Measurements from ENCODE around the gene CD300LD. TPM values are rescaled to one million over a fixed set of nuclear protein-coding genes. Genes with fewer than 3 reads are reported as not detected.
"Not testable (repeated sequence)": the region's sequence is repeated elsewhere in the genome, so short reads cannot be mapped to it uniquely, and the experiment has no call there.

Gene CD300LD
- total RNA-seq, 3 donors from 2014 or later (not counting 1 experiment from before 2014, with no cell fraction given) = not detected

DNA sequence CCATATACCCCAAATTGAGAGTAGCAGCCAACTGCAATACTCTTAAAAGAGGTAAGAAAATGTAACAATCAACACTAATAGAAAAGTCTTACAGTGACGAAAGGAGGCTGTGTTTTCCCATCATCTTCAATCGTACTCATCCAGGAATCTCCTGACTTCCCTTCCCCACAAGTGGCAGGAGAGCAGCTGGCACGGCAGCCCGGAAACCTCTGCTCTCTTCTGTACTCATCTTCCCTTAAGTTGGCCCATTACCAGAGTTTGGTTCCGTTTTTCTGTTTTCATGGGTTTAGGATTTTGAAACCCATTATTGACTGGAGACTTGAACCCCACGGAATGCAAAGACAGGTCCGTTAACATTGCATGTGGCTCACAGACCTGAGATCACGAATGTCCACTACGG is 13.1 kb downstream of the CD300LD start:
- Mint-ChIP-seq H3K27me3 (ENCODE audit: low read depth in 2 of 2) (peaks cover 18 to 27% of the 10 kb centered on the region in 2 donors), H3K4me1 (peaks cover 9 to 15% of the 10 kb centered on the region in 2 donors), H3K4me3 (no peak overlapping the region), H3K9me3 (no peaks in the 10 kb centered on the region), H3K36me3 (no peaks in the 10 kb centered on the region), H3K27ac (no peak overlapping the region)
- no peak for ATAC-seq
- H3K9me3 ChIP-seq (ENCODE audit: control insufficient read depth, insufficient read depth, low read length) = no peaks in the 10 kb centered on the region
- H3K36me3 ChIP-seq (ENCODE audit: control insufficient read depth, insufficient read depth, low read length) = no peaks in the 10 kb centered on the region
- H3K27me3 ChIP-seq (ENCODE audit: control insufficient read depth, insufficient read depth, low read length) = no peaks in the 10 kb centered on the region
- H3K4me3 ChIP-seq (ENCODE audit: low read length) = no peak overlapping the region
- H3K27ac ChIP-seq (ENCODE audit: low read length) = no peak overlapping the region
- no peak for TF ChIP-seq CTCF (IDR thresholded peaks at IDR 0.05)
- peaks cover 11% of the 10 kb centered on the region for H3K4me1 ChIP-seq (ENCODE audit: control insufficient read depth, insufficient read depth, low read length)
- intact Hi-C loops (cut with micrococcal nuclease) = no loop called here
- DNase-seq = no peak
- 92% methylated on average over 9 of the region's 9 CpGs for WGBS (ENCODE audit: insufficient coverage)

DNA sequence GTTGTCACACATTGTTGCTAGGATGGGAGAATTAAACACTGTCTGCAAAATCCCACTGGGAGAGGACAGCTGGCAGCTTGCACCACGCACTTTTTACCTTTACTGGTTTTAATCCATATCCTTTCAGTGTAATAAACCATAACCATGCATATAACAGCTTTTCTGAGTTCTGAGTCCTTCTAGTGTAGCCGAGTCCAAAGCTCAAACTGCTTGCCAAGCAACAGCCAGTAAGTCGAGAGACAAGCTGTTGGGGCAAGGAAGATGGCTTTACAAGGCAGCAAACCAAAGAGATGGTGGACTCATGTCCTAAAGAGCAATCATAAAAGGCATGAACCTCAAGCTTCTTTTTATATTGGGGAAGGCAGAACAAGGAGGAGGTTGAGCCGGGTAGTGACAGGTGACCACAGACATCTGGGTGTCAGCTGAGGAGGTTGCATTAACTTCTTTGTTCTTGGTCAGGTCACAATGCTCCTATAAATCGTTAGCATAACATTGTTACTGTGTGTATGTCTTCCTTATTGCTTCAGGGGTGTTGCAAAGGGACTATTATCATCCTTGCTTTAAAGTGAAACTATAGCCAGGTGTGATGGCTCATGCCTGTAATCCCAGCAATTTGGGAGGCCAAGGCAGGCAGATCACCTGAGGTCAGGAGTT is 17.5 kb downstream of the CD300LD start:
- H3K9me3 Mint-ChIP-seq = no peaks in the 10 kb centered on the region
- H3K27me3 Mint-ChIP-seq (ENCODE audit: low read depth in 2 of 2) = peaks cover 21 to 30% of the 10 kb centered on the region in 2 donors
- no peak for TF ChIP-seq CTCF (IDR thresholded peaks at IDR 0.05)
- no peak overlapping the region for H3K27ac ChIP-seq (ENCODE audit: low read length)
- ATAC-seq (no peak), DNase-seq (no peak)
- H3K9me3 ChIP-seq (ENCODE audit: control insufficient read depth, insufficient read depth, low read length) = no peaks in the 10 kb centered on the region
- no peaks in the 10 kb centered on the region for H3K36me3 Mint-ChIP-seq
- peaks cover 5 to 7% of the 10 kb centered on the region in 2 donors for H3K4me1 Mint-ChIP-seq
- no peak overlapping the region for H3K4me3 ChIP-seq (ENCODE audit: low read length)
- WGBS (ENCODE audit: insufficient coverage) = 62% methylated on average over 5 of the region's 5 CpGs
- H3K36me3 ChIP-seq (ENCODE audit: control insufficient read depth, insufficient read depth, low read length) = no peaks in the 10 kb centered on the region
- H3K27me3 ChIP-seq (ENCODE audit: control insufficient read depth, insufficient read depth, low read length) = no peaks in the 10 kb centered on the region
- intact Hi-C loops (cut with micrococcal nuclease) = no loop called here
- H3K27ac Mint-ChIP-seq = no peak overlapping the region
- H3K4me3 Mint-ChIP-seq = no peak overlapping the region
- peaks cover 3% of the 10 kb centered on the region for H3K4me1 ChIP-seq (ENCODE audit: control insufficient read depth, insufficient read depth, low read length)

GRCh38 chr17:74573635-74574034 is 18.4 kb downstream of the CD300LD start:
- H3K4me1 ChIP-seq (ENCODE audit: control insufficient read depth, insufficient read depth, low read length); DNase-seq; H3K4me3 ChIP-seq (ENCODE audit: low read length); H3K9me3 Mint-ChIP-seq; H3K4me3 Mint-ChIP-seq; H3K27ac ChIP-seq (ENCODE audit: low read length); intact Hi-C loops (cut with micrococcal nuclease); H3K4me1 Mint-ChIP-seq; H3K9me3 ChIP-seq (ENCODE audit: control insufficient read depth, insufficient read depth, low read length); H3K36me3 ChIP-seq (ENCODE audit: control insufficient read depth, insufficient read depth, low read length); H3K36me3 Mint-ChIP-seq; ATAC-seq; H3K27ac Mint-ChIP-seq; H3K27me3 ChIP-seq (ENCODE audit: control insufficient read depth, insufficient read depth, low read length): not testable (repeated sequence)
- H3K27me3 Mint-ChIP-seq (ENCODE audit: low read depth in 2 of 2) = peaks cover 25 to 35% of the 10 kb centered on the region in 2 donors

DNA sequence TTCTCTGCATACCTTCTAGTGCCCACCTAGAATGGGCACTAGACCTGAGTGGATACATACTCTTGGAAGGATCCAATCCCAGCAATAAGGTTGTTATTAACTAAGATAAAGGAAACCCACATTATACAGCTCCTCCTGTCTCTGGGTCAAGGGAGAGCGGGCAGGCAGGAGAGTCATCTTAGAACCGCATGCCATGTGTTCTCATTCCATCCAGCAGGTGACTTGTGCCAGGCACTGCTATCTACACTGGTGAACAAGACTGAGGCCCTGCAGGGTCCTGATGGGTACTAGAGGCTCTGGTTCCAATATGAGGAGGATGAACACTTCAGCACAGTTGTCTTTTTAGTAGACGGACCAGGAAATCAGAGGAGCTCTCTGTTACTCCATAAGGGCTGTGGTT is 18.9 kb downstream of the CD300LD start:
- H3K27me3 ChIP-seq (ENCODE audit: control insufficient read depth, insufficient read depth, low read length) = no peaks in the 10 kb centered on the region
- H3K9me3 ChIP-seq (ENCODE audit: control insufficient read depth, insufficient read depth, low read length) = no peaks in the 10 kb centered on the region
- intact Hi-C loops (cut with micrococcal nuclease) = no loop called here
- no peak for TF ChIP-seq CTCF (IDR thresholded peaks at IDR 0.05)
- peaks cover 5 to 14% of the 10 kb centered on the region in 2 donors for H3K4me1 Mint-ChIP-seq
- no peak overlapping the region for H3K27ac Mint-ChIP-seq
- H3K27ac ChIP-seq (ENCODE audit: low read length) = no peak overlapping the region
- no peak overlapping the region for H3K4me3 Mint-ChIP-seq
- DNase-seq (no peak), ATAC-seq (no peak)
- H3K4me3 ChIP-seq (ENCODE audit: low read length) = no peak overlapping the region
- H3K36me3 Mint-ChIP-seq = no peaks in the 10 kb centered on the region
- H3K4me1 ChIP-seq (ENCODE audit: control insufficient read depth, insufficient read depth, low read length) = peaks cover 4% of the 10 kb centered on the region
- no peaks in the 10 kb centered on the region for H3K36me3 ChIP-seq (ENCODE audit: control insufficient read depth, insufficient read depth, low read length)
- no peaks in the 10 kb centered on the region for H3K9me3 Mint-ChIP-seq
- H3K27me3 Mint-ChIP-seq (ENCODE audit: low read depth in 2 of 2) = peaks cover 30 to 37% of the 10 kb centered on the region in 2 donors
- 92% methylated on average over 3 of the region's 3 CpGs for WGBS (ENCODE audit: insufficient coverage)

Data from natural killer cell (primary cell).